GM12878 (cell line): Measurements from ENCODE around the gene GMPR2. TPM values are rescaled to one million over a fixed set of nuclear protein-coding genes. Genes with fewer than 3 reads are reported as not detected.

Experiments used
- ATAC-seq: fragments of 200-7000 bp; cut with Tn5 transposase; 3 replicates; pipeline ENCODE4 v1.9.1; 2020; ENCODE audit warnings: mild to moderate bottlenecking, moderate library complexity
- BruUV-seq: library from RNA; stranded (reverse); fragments of 400-500 nt; replicated peaks from 2 replicates; lab custom pipeline; 2021; lab: Mats Ljungman, UMichigan
- CTCF ChIA-PET: fragments of 300-600 bp; sonication (Branson Sonifier 250); formaldehyde crosslinking; extraction: SDS; loops from one replicate; lab custom pipeline; 2021; ENCODE audit warnings: inconsistent platforms; lab: Yijun Ruan, JAX
- POLR2A ChIA-PET: fragments of 350-600 bp; formaldehyde crosslinking; extraction: SDS; loops from one replicate; lab custom pipeline; 2021; ENCODE audit warnings: inconsistent platforms; lab: Charles Lee
- RAD21 ChIA-PET: fragments of 300-600 bp; sonication (Branson Sonifier 250); formaldehyde crosslinking; loops from one replicate; lab custom pipeline; 2023; ENCODE audit warnings: antibody characterized with exemption; ENCODE audit not compliant: unreplicated experiment; lab: Charles Lee
- SMC1A ChIA-PET: fragments of 300-600 bp; sonication (Branson Sonifier 250); formaldehyde crosslinking; loops from one replicate; lab custom pipeline; 2023; ENCODE audit not compliant: unreplicated experiment, uncharacterized antibody; lab: Charles Lee
- DNase-seq: peaks from one replicate; pipeline ENCODE4 v3.0.0-alpha.2; 2011; ENCODE audit warnings: low read depth, low spot score
- FAIRE-seq: peaks from 3 replicates; lab custom pipeline; 2011; peaks lifted over from hg19 to GRCh38; lab: Jason Lieb, UNC
- H2AFZ ChIP-seq: 2 replicates; pipeline ENCODE4 v1.6.0; 2011; ENCODE audit warnings: low read depth, low read length, control low read depth; ENCODE audit not compliant: control insufficient read depth
- H3K27ac ChIP-seq: 2 replicates; pipeline ENCODE4 v1.5.1; 2011; ENCODE audit warnings: control low read depth; ENCODE audit not compliant: control insufficient read depth, insufficient read depth
- H3K27me3 ChIP-seq, 2 experiments: replicated peaks in 1 of 2; 2 replicates each; pipeline versions ENCODE4 v1.6.0 to v1.6.1; 2011; ENCODE audit warnings: low read length in 1 of 2; ENCODE audit not compliant: control insufficient read depth in 2 of 2, insufficient read depth in 2 of 2
- H3K36me3 ChIP-seq, 2 experiments: 2 replicates each; pipeline ENCODE4 v1.5.1; 2011; ENCODE audit warnings: low read length in 1 of 2; ENCODE audit not compliant: control insufficient read depth in 2 of 2, insufficient read depth in 2 of 2
- H3K4me1 ChIP-seq: 2 replicates; pipeline ENCODE4 v1.6.1; 2011; ENCODE audit warnings: mild to moderate bottlenecking, low read length, moderate library complexity, mixed read lengths; ENCODE audit not compliant: control insufficient read depth, insufficient read depth
- H3K4me2 ChIP-seq: 2 replicates; pipeline ENCODE4 v1.6.0; 2011; ENCODE audit warnings: control low read depth; ENCODE audit not compliant: control insufficient read depth, insufficient read depth
- H3K4me3 ChIP-seq: fragments of 200-600 bp; sonication (generic); 2 replicates; pipeline ENCODE4 v1.5.1; 2016
- H3K79me2 ChIP-seq: 2 replicates; pipeline ENCODE4 v1.6.0; 2011; ENCODE audit warnings: low read length; ENCODE audit not compliant: control insufficient read depth, insufficient read depth
- H3K9ac ChIP-seq: 2 replicates; pipeline ENCODE4 v1.8.0; 2011; ENCODE audit warnings: low read length, control low read depth, mixed read lengths; ENCODE audit not compliant: control insufficient read depth, insufficient read depth
- H3K9me3 ChIP-seq: replicated peaks from 3 replicates; pipeline ENCODE4 v1.5.1; 2011; ENCODE audit warnings: mild to moderate bottlenecking, low read length; ENCODE audit not compliant: control insufficient read depth, insufficient read depth
- H4K20me1 ChIP-seq: 2 replicates; pipeline ENCODE4 v1.6.0; 2011; ENCODE audit not compliant: control insufficient read depth, insufficient read depth
- EGR1 ChIP-seq, 2 experiments: IDR thresholded peaks; 1 replicate in 1 of 2; 2 replicates in 1 of 2; pipeline ENCODE4 v1.6.1; 2011 to 2012; ENCODE audit warnings: low read depth in 2 of 2, low read length in 2 of 2, borderline replicate concordance in 1 of 2, mild to moderate bottlenecking in 1 of 2, moderate library complexity in 1 of 2
- GATAD2B ChIP-seq: fragments of 450-650 bp; conservative IDR thresholded peaks from 2 replicates; pipeline ENCODE4 v1.6.1; 2017; ENCODE audit warnings: low read depth, mild to moderate bottlenecking, moderate library complexity
- LARP7 ChIP-seq: fragments of 450-650 bp; IDR thresholded peaks from 2 replicates; pipeline ENCODE4 v1.6.1; 2017; ENCODE audit warnings: mild to moderate bottlenecking
- MAX ChIP-seq: IDR thresholded peaks from 2 replicates; pipeline ENCODE4 v1.6.1; 2012; ENCODE audit warnings: low read depth, low read length, improper control_type of control experiment
- MYB ChIP-seq: fragments of 150-350 bp; IDR thresholded peaks from 2 replicates; pipeline ENCODE4 v1.6.1; 2014; ENCODE audit warnings: mild to moderate bottlenecking, low read depth, low read length, borderline replicate concordance
- NFYB ChIP-seq: IDR thresholded peaks from 2 replicates; pipeline ENCODE4 v1.6.1; 2011; ENCODE audit warnings: low read depth, mild to moderate bottlenecking, low read length, improper control_type of control experiment, moderate library complexity; ENCODE audit not compliant: insufficient read depth
- NR2F1 ChIP-seq: fragments of 450-650 bp; conservative IDR thresholded peaks from 2 replicates; pipeline ENCODE4 v1.6.1; 2017; ENCODE audit warnings: mild to moderate bottlenecking
- RAD21 ChIP-seq: IDR thresholded peaks from 2 replicates; pipeline ENCODE4 v1.6.1; 2011; ENCODE audit warnings: mild to moderate bottlenecking, low read depth, low read length, moderate library complexity; ENCODE audit not compliant: insufficient read depth
- SUPT20H ChIP-seq: IDR thresholded peaks from 2 replicates; pipeline ENCODE4 v1.6.1; 2011; ENCODE audit warnings: low read depth, mild to moderate bottlenecking, low read length, moderate library complexity, borderline replicate concordance; ENCODE audit not compliant: control insufficient read depth
- SUZ12 ChIP-seq: fragments of 200-600 bp; sonication (generic); IDR thresholded peaks from one replicate; pipeline ENCODE4 v1.6.1; 2018; ENCODE audit warnings: antibody characterized with exemption, mild to moderate bottlenecking; ENCODE audit not compliant: unreplicated experiment
- WGBS: methylation state at CpG from one replicate; pipeline ENCODE4 v1.1.6; 2016; ENCODE audit warnings: low lambda C conversion rate; ENCODE audit not compliant: insufficient replicate concordance, insufficient coverage; ENCODE audit errors: missing lambda C conversion rate; 5-methylcytosine and 5-hydroxymethylcytosine counted together
- in situ Hi-C: fragments of 300-500 bp; cut with MboI; formaldehyde crosslinking; loops from 9 replicates; pipeline ENCODE4 v1.14.3; 2018; ENCODE audit warnings: mixed read lengths
- intact Hi-C: fragments of 100-400 bp; cut with micrococcal nuclease; formaldehyde crosslinking; loops from one replicate; pipeline ENCODE4 v1.14.2; 2022; ENCODE audit not compliant: unreplicated experiment
- polyA plus RNA-seq, 11 experiments: library from polyadenylated mRNA; depleted of rRNA in 4 of 11; unstranded in 6 of 11; stranded (reverse) in 5 of 11; fragments of >200 nt; fragmentation: Nextera tagmentation in 4 of 11; fragmentation: Illumina TruSeq in 1 of 11; extraction: Ambion mirVana in 4 of 11; extraction: Trizol in 1 of 11; gene quantifications; 1 replicate in 1 of 11; 2 replicates in 10 of 11; pipeline versions ENCODE4 v1.2.1 to v1.2.3, GENCODE V29; 2011 to 2016; ENCODE audit warnings: inconsistent platforms in 2 of 11, missing spikeins in 2 of 11, low read depth in 1 of 11
- total RNA-seq, 4 experiments: library from RNA; depleted of rRNA in 3 of 4; stranded (reverse); fragments of >200 nt in 3 of 4; fragmentation: Illumina TruSeq in 1 of 4; extraction: Trizol in 1 of 4; gene quantifications; 2 replicates each; pipeline versions ENCODE4 v1.2.1 to v1.2.3, GENCODE V29; 2013 to 2021
- TF ChIP-seq, protein P1 (sequence below): fragments of 450-650 bp; IDR thresholded peaks from 2 replicates; pipeline ENCODE4 v1.6.1; 2018; ENCODE audit warnings: mild to moderate bottlenecking, low read depth, moderate library complexity; ENCODE audit not compliant: partially characterized antibody
- TF ChIP-seq, protein P2 (sequence below): fragments of 450-650 bp; formaldehyde crosslinking; IDR thresholded peaks from 2 replicates; pipeline ENCODE4 v1.5.0; 2022; ENCODE audit warnings: mild to moderate bottlenecking, missing genetic modification characterization

GMPR2 gene
- total and polyA plus RNA-seq, 10 of the 15 experiments (the other 5 are each of a cell fraction or from before 2014, with no cell fraction given) = 55.1 to 80.3 (median 61.5) TPM

- in situ Hi-C loops = no loop called here
- TF ChIP-seq NFYB (no peak), EGR1 (IDR thresholded peaks at IDR 0.05; ENCODE audit: borderline replicate concordance in 1 of 2, low read depth in 2 of 2, low read length in 2 of 2) (no peak), RAD21 (no peak), MYB (no peak), GATAD2B (no peak), SUPT20H (no peak), NR2F1 (no peak), LARP7 (no peak), SUZ12 (no peak), MAX (no peak)
- TF ChIP-seq, protein P1, sequence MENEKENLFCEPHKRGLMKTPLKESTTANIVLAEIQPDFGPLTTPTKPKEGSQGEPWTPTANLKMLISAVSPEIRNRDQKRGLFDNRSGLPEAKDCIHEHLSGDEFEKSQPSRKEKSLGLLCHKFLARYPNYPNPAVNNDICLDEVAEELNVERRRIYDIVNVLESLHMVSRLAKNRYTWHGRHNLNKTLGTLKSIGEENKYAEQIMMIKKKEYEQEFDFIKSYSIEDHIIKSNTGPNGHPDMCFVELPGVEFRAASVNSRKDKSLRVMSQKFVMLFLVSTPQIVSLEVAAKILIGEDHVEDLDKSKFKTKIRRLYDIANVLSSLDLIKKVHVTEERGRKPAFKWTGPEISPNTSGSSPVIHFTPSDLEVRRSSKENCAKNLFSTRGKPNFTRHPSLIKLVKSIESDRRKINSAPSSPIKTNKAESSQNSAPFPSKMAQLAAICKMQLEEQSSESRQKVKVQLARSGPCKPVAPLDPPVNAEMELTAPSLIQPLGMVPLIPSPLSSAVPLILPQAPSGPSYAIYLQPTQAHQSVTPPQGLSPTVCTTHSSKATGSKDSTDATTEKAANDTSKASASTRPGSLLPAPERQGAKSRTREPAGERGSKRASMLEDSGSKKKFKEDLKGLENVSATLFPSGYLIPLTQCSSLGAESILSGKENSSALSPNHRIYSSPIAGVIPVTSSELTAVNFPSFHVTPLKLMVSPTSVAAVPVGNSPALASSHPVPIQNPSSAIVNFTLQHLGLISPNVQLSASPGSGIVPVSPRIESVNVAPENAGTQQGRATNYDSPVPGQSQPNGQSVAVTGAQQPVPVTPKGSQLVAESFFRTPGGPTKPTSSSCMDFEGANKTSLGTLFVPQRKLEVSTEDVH = no peak
- TF ChIP-seq, protein P2, sequence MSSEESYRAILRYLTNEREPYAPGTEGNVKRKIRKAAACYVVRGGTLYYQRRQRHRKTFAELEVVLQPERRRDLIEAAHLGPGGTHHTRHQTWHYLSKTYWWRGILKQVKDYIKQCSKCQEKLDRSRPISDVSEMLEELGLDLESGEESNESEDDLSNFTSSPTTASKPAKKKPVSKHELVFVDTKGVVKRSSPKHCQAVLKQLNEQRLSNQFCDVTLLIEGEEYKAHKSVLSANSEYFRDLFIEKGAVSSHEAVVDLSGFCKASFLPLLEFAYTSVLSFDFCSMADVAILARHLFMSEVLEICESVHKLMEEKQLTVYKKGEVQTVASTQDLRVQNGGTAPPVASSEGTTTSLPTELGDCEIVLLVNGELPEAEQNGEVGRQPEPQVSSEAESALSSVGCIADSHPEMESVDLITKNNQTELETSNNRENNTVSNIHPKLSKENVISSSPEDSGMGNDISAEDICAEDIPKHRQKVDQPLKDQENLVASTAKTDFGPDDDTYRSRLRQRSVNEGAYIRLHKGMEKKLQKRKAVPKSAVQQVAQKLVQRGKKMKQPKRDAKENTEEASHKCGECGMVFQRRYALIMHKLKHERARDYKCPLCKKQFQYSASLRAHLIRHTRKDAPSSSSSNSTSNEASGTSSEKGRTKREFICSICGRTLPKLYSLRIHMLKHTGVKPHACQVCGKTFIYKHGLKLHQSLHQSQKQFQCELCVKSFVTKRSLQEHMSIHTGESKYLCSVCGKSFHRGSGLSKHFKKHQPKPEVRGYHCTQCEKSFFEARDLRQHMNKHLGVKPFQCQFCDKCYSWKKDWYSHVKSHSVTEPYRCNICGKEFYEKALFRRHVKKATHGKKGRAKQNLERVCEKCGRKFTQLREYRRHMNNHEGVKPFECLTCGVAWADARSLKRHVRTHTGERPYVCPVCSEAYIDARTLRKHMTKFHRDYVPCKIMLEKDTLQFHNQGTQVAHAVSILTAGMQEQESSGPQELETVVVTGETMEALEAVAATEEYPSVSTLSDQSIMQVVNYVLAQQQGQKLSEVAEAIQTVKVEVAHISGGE (CRISPR knock-in tag) = no peak
These were observed 19.8 kb downstream of the GMPR2 start for GRCh38 chr14:24252289-24253124.

More at GRCh38 chr14:24252289-24253124, 19.8 kb downstream of the GMPR2 start:
- Histone ChIP-seq H3K4me1 (peaks cover 27% of the 10 kb centered on the region), H3K36me3 (peaks cover 0 to 3% of the 10 kb centered on the region in 2 experiments; a peak in 2 of 4 replicates), H3K4me2 (no peak overlapping the region), H3K4me3 (no peak overlapping the region), H3K27ac (no peak overlapping the region), H4K20me1 (no peaks in the 10 kb centered on the region), H3K27me3 (no peaks in the 10 kb centered on the region), H3K9me3 (no peaks in the 10 kb centered on the region), H3K9ac (no peak overlapping the region), H2AFZ (no peak overlapping the region), H3K79me2 (no peaks in the 10 kb centered on the region)
- BruUV-seq = no TSS peak
- FAIRE-seq = no peak
- intact Hi-C loops = no loop called here
- no peak for DNase-seq
- ATAC-seq = no peak
- 86% methylated on average over 11 of the region's 11 CpGs for WGBS
- POLR2A ChIA-PET = interaction anchor here (0.6 to 3.4 kb wide), 3 partner anchors 9 to 81 kb away, joined by 3 to 18 read pairs (median 7); partner anchors contain the start of gene RABGGTA
- CTCF ChIA-PET = interaction anchor here (0.6 to 3.3 kb wide), 6 partner anchors 10 to 56 kb away, joined by 3 to 21 read pairs (median 5); partner anchors contain the start of genes CIDEB and TINF2
- RAD21 ChIA-PET = interaction anchor here (0.9 to 1.1 kb wide), 2 partner anchors 10 to 19 kb away, joined by 3 to 4 read pairs; partner anchors contain the start of genes RABGGTA and TINF2
- SMC1A ChIA-PET = interaction anchor here (1.1 to 1.8 kb wide), 3 partner anchors 18 to 184 kb away, joined by 3 to 9 read pairs (median 3); partner anchors contain the start of gene RABGGTA
